K562 (cell line): ENCODE measurements around the gene ARPC1A. TPM values are rescaled to one million over a fixed set of nuclear protein-coding genes. Genes with fewer than 3 reads are reported as not detected.

Source experiments
- CTBP1 ChIP-seq: fragments of 450-650 bp; IDR thresholded peaks from 2 replicates; pipeline ENCODE4 v1.6.1; 2016; ENCODE audit warnings: borderline replicate concordance
- E2F1 ChIP-seq: sonication (generic); formaldehyde crosslinking; IDR thresholded peaks from 2 replicates; pipeline ENCODE4 v1.8.1; 2023; ENCODE audit warnings: mild to moderate bottlenecking, missing genetic modification reagents, moderate library complexity
- E2F4 ChIP-seq: sonication (generic); formaldehyde crosslinking; IDR thresholded peaks from 2 replicates; pipeline ENCODE4 v1.8.0; 2022; ENCODE audit warnings: mild to moderate bottlenecking, low read depth, missing genetic modification reagents
- ELF4 ChIP-seq: fragments of 450-650 bp; formaldehyde crosslinking; IDR thresholded peaks from 2 replicates; pipeline ENCODE4 v1.4.0; 2022; ENCODE audit warnings: missing genetic modification characterization
- GTF2F1 ChIP-seq: IDR thresholded peaks from 2 replicates; pipeline ENCODE4 v1.6.1; 2011; ENCODE audit warnings: low read depth, low read length, improper control_type of control experiment
- MYBL2 ChIP-seq, 2 experiments: fragments of 450-650 bp in 1 of 2; sonication (generic) in 1 of 2; formaldehyde crosslinking in 1 of 2; IDR thresholded peaks; 2 replicates each; pipeline versions ENCODE4 v1.6.1 to v1.8.1; 2017 to 2022; ENCODE audit warnings: borderline replicate concordance in 1 of 2, inconsistent platforms in 1 of 2, low read depth in 1 of 2, mild to moderate bottlenecking in 1 of 2, missing genetic modification reagents in 1 of 2, moderate library complexity in 1 of 2
- PHB ChIP-seq: fragments of 250-450 bp; sonication (Bioruptor Pico); IDR thresholded peaks from 2 replicates; pipeline ENCODE4 v1.5.0; 2021
- SMAD4 ChIP-seq: fragments of 250-450 bp; sonication (Bioruptor Pico); conservative IDR thresholded peaks from 2 replicates; pipeline ENCODE4 v1.8.0; 2021; ENCODE audit warnings: inconsistent platforms, mild to moderate bottlenecking, moderate library complexity
- SMARCC2 ChIP-seq: fragments of 450-650 bp; IDR thresholded peaks from 2 replicates; pipeline ENCODE4 v1.6.1; 2017; ENCODE audit warnings: antibody characterized with exemption, moderate library complexity, mild to moderate bottlenecking, low read depth
- ZBTB40 ChIP-seq, 2 experiments: fragments of 450-650 bp in 1 of 2; sonication (generic) in 1 of 2; formaldehyde crosslinking in 1 of 2; IDR thresholded peaks; 2 replicates each; pipeline versions ENCODE4 v1.7.1 to v1.9.0; 2016 to 2022; ENCODE audit warnings: inconsistent platforms in 1 of 2, mild to moderate bottlenecking in 1 of 2, missing genetic modification reagents in 1 of 2
- ZFP91 ChIP-seq: sonication (generic); formaldehyde crosslinking; IDR thresholded peaks from 2 replicates; pipeline ENCODE4 v1.8.0; 2022; ENCODE audit warnings: mild to moderate bottlenecking, missing genetic modification reagents
- ZNF79 ChIP-seq: fragments of 250-450 bp; sonication (Bioruptor Pico); IDR thresholded peaks from 2 replicates; pipeline ENCODE4 v1.4.0; 2020; ENCODE audit warnings: low read depth, mild to moderate bottlenecking, moderate library complexity
- polyA plus RNA-seq, 8 experiments: library from polyadenylated mRNA; depleted of rRNA in 4 of 8; stranded (reverse) in 5 of 8; unstranded in 3 of 8; fragments of >200 nt; fragmentation: Nextera tagmentation in 2 of 8; fragmentation: Illumina TruSeq in 1 of 8; extraction: Ambion mirVana in 2 of 8; extraction: Trizol in 1 of 8; gene quantifications; 2 replicates each; pipeline versions ENCODE4 v1.2.1 to v1.2.3, GENCODE V29; 2011 to 2014; ENCODE audit warnings: inconsistent platforms in 1 of 8, missing spikeins in 1 of 8
- total RNA-seq, 7 experiments: library from RNA; depleted of rRNA in 6 of 7; stranded (reverse); fragments of >200 nt in 6 of 7; fragmentation: Illumina TruSeq in 2 of 7; extraction: Trizol in 2 of 7; gene quantifications; 2 replicates each; pipeline versions ENCODE4 v1.2.1 to v1.2.3, GENCODE V29; 2011 to 2021; ENCODE audit warnings: low replicate concordance in 1 of 7

ARPC1A gene
- total and polyA plus RNA-seq, 9 of the 15 experiments (the other 6 are each of a cell fraction or from before 2014, with no cell fraction given) = 39.5 to 151 (median 86.1) TPM

GRCh38 chr7:99325592-99326407 is at the start of gene ARPC1A (continued):
- peak; percentile 77 for TF ChIP-seq ZBTB40 (IDR thresholded peaks at IDR 0.05)
- TF ChIP-seq ZBTB40 (CRISPR knock-in tag; IDR thresholded peaks at IDR 0.05) = no peak
- peak; percentile 44; the same call in 1 of the 2 replicates for TF ChIP-seq GTF2F1
- TF ChIP-seq SMAD4 = peak; percentile 43
- no peak for TF ChIP-seq MYBL2 (IDR thresholded peaks at IDR 0.05; ENCODE audit: low read depth)
- TF ChIP-seq MYBL2 (CRISPR knock-in tag; IDR thresholded peaks at IDR 0.05; ENCODE audit: borderline replicate concordance) = no peak
- TF ChIP-seq E2F4 (CRISPR knock-in tag) = peak; percentile 63; the same call in 1 of the 2 replicates
- TF ChIP-seq ZNF79 (CRISPR knock-in tag) = no peak
- TF ChIP-seq E2F1 (CRISPR knock-in tag) = peak; percentile 81
- peak; percentile 80; the same call in 1 of the 2 replicates for TF ChIP-seq CTBP1
- 0 out of 2 replicates have a peak, but pooled peaks have one; percentile 35 for TF ChIP-seq ZFP91 (CRISPR knock-in tag)
- TF ChIP-seq PHB (CRISPR knock-in tag) = peak; percentile 41; the same call in 1 of the 2 replicates
- peak; percentile 41; the same call in 1 of the 2 replicates for TF ChIP-seq SMARCC2
- peak; percentile 89; the same call in 1 of the 2 replicates for TF ChIP-seq ELF4 (CRISPR knock-in tag)
